ENCODE results near the gene ANAPC5. TPM values are rescaled to one million over a fixed set of nuclear protein-coding genes. Genes with fewer than 3 reads are reported as not detected.
A peak's percentile ranks its signal among the peaks of the same experiment; 100 is the strongest.

ANAPC5 gene
- total and polyA plus RNA-seq, 2 experiments from 2014 or later, result 128 to 144 TPM

GRCh38 chr12:121373755-121374154 lies 21.5 kb upstream of the ANAPC5 start:
- Histone ChIP-seq H3K9ac (no peak overlapping the region), H3K4me2 (ENCODE audit: unreplicated experiment) (no peak overlapping the region), H4K20me1 (ENCODE audit: insufficient read depth) (no peaks in the 10 kb centered on the region), H3K4me1 (ENCODE audit: insufficient read depth) (no peaks in the 10 kb centered on the region), H3K4me3 (no peak overlapping the region), H3K27ac (no peak overlapping the region), H3K36me3 (ENCODE audit: low read depth) (no peaks in the 10 kb centered on the region), H3K27me3 (replicated peaks; ENCODE audit: insufficient read depth) (no peaks in the 10 kb centered on the region), H3F3A (ENCODE audit: insufficient read depth) (no peaks in the 10 kb centered on the region), H2AFZ (no peak overlapping the region), H3K9me2 (ENCODE audit: insufficient read depth) (no peaks in the 10 kb centered on the region), H3K9me3 (ENCODE audit: low read depth) (no peaks in the 10 kb centered on the region), H3K79me2 (ENCODE audit: insufficient read depth) (no peaks in the 10 kb centered on the region)
- in situ Hi-C loops (cut with MboI), result no loop called here
- TF ChIP-seq EZH2 (IDR thresholded peaks at IDR 0.05; ENCODE audit: insufficient read depth, poor library complexity, severe bottlenecking) (no peak), EZH2phosphoT487 (IDR thresholded peaks at IDR 0.05; ENCODE audit: insufficient read depth, low read depth) (no peak)
- 71 to 73% methylated on average over 6 of the region's 6 CpGs for whole genome bisulfite sequencing, 2 experiments (ENCODE audit: low coverage in 1 of 2, low lambda C conversion rate in 2 of 2, missing lambda C conversion rate in 2 of 2)
- no peak for DNase-seq

DNA sequence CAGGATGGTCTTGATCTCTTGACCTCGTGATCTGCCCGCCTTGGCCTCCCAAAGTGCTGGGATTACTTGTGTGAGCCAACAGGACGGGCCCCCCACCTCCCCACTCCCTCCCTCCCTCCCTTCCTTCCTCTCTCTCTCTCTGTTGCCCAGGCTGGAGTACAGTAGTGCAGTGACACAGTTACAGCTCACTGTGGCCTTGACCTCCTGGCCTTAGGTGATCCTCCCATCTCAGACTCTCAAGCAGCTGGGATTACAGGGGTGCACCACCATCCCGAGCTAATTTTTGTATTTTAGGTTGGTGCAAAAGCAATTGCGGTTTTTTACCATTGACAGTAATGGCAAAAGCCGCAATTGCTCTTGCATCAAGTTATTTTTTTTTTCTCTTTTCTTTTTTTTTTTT lies 19.2 kb upstream of the ANAPC5 start:
- Histone ChIP-seq H3F3A (ENCODE audit: insufficient read depth) (no peaks in the 10 kb centered on the region), H3K4me2 (ENCODE audit: unreplicated experiment) (no peak overlapping the region), H4K20me1 (ENCODE audit: insufficient read depth) (no peaks in the 10 kb centered on the region), H3K36me3 (ENCODE audit: low read depth) (no peaks in the 10 kb centered on the region), H3K27me3 (replicated peaks; ENCODE audit: insufficient read depth) (no peaks in the 10 kb centered on the region), H3K9ac (no peak overlapping the region), H3K9me3 (ENCODE audit: low read depth) (no peaks in the 10 kb centered on the region), H3K9me2 (ENCODE audit: insufficient read depth) (no peaks in the 10 kb centered on the region), H3K4me3 (no peak overlapping the region), H2AFZ (no peak overlapping the region), H3K79me2 (ENCODE audit: insufficient read depth) (no peaks in the 10 kb centered on the region), H3K4me1 (ENCODE audit: insufficient read depth) (no peaks in the 10 kb centered on the region), H3K27ac (no peak overlapping the region)
- no peak for DNase-seq
- WGBS, 2 experiments (ENCODE audit: low coverage in 1 of 2, low lambda C conversion rate in 2 of 2, missing lambda C conversion rate in 2 of 2), result 65 to 68% methylated on average over 5 to 6 of the region's 6 CpGs
- TF ChIP-seq EZH2 (IDR thresholded peaks at IDR 0.05; ENCODE audit: insufficient read depth, poor library complexity, severe bottlenecking) (no peak), EZH2phosphoT487 (IDR thresholded peaks at IDR 0.05; ENCODE audit: insufficient read depth, low read depth) (no peak)
- in situ Hi-C loops (cut with MboI), result no loop called here

DNA sequence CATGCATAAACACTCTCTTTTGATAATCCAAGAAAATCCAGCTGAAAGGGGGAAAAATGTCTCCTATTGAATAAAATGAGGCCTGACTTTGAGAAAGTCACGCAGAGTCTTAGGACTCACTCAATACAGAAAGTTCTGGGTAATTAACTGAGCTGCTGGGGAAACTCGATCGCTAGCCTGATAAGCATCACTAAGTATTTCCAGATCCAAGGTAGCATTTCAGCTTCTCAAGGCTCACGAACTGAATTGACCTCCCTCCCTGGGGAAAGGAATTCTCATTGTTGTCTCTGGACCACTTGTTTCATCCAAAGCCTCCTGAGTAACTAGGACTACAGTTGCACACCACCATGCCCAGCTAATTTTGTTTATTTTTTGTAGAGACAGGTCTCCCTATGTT lies 13.8 kb upstream of the ANAPC5 start:
- Histone ChIP-seq H4K20me1 (ENCODE audit: insufficient read depth) (no peaks in the 10 kb centered on the region), H3F3A (ENCODE audit: insufficient read depth) (peaks cover 18% of the 10 kb centered on the region), H2AFZ (no peak overlapping the region), H3K27me3 (replicated peaks; ENCODE audit: insufficient read depth) (no peaks in the 10 kb centered on the region), H3K79me2 (ENCODE audit: insufficient read depth) (no peaks in the 10 kb centered on the region), H3K9me2 (ENCODE audit: insufficient read depth) (no peaks in the 10 kb centered on the region), H3K9ac (no peak overlapping the region), H3K36me3 (ENCODE audit: low read depth) (no peaks in the 10 kb centered on the region), H3K4me1 (ENCODE audit: insufficient read depth) (peaks cover 13% of the 10 kb centered on the region), H3K9me3 (ENCODE audit: low read depth) (no peaks in the 10 kb centered on the region), H3K4me3 (no peak overlapping the region), H3K4me2 (ENCODE audit: unreplicated experiment) (peak overlapping the region; percentile 19), H3K27ac (peak overlapping the region; percentile 47; the same call in 1 of the 2 replicates)
- in situ Hi-C loops (cut with MboI), result no loop called here
- WGBS, 2 experiments (ENCODE audit: low coverage in 1 of 2, low lambda C conversion rate in 2 of 2, missing lambda C conversion rate in 2 of 2), result 47 to 55% methylated on average over 4 of the region's 4 CpGs
- DNase-seq, result peak; percentile 9
- TF ChIP-seq EZH2phosphoT487 (IDR thresholded peaks at IDR 0.05; ENCODE audit: insufficient read depth, low read depth), result no peak
- no peak for TF ChIP-seq EZH2 (IDR thresholded peaks at IDR 0.05; ENCODE audit: insufficient read depth, poor library complexity, severe bottlenecking)

DNA sequence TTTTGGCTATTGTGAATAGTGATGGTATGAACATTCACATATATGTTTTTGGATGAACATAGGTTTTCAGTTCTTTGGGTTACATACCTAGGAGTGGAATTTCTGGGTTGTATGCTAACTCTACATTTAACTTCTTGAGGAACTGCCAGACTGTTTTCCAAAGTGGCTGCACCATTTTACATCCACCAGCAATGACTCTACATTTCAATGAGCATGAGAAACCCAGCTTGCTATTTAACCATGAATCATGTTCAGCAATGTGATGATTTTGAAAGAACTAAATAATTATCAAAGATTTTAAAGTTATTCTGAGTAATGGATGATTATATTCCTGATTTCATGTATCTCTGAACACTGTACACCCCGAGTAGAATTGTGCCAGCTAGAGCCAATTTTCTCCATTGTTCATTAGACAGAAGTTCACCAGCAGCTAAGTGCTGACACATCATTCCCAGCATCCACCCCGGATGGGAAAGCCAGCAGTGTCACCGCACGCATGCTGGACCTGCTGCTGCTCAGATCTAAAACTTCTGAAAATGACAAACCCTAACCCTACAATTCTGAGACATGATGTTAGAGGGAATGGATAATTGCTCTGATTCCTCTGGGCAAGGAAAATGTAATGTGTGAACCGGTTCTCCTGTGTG lies 13.3 kb upstream of the ANAPC5 start:
- Histone ChIP-seq H3K4me3 (no peak overlapping the region), H3K27ac (peak overlapping the region; percentile 47), H4K20me1 (ENCODE audit: insufficient read depth) (no peaks in the 10 kb centered on the region), H3K4me1 (ENCODE audit: insufficient read depth) (peaks cover 13% of the 10 kb centered on the region), H3K79me2 (ENCODE audit: insufficient read depth) (no peaks in the 10 kb centered on the region), H3K27me3 (replicated peaks; ENCODE audit: insufficient read depth) (no peaks in the 10 kb centered on the region), H3K9ac (no peak overlapping the region), H3K9me2 (ENCODE audit: insufficient read depth) (no peaks in the 10 kb centered on the region), H2AFZ (peak overlapping the region; percentile 53; the same call in 1 of the 2 replicates), H3K36me3 (ENCODE audit: low read depth) (no peaks in the 10 kb centered on the region), H3F3A (ENCODE audit: insufficient read depth) (peaks cover 18% of the 10 kb centered on the region), H3K4me2 (ENCODE audit: unreplicated experiment) (peak overlapping the region; percentile 19), H3K9me3 (ENCODE audit: low read depth) (no peaks in the 10 kb centered on the region)
- peak; percentile 63 for DNase-seq
- no peak for TF ChIP-seq EZH2phosphoT487 (IDR thresholded peaks at IDR 0.05; ENCODE audit: insufficient read depth, low read depth)
- no peak for TF ChIP-seq EZH2 (IDR thresholded peaks at IDR 0.05; ENCODE audit: insufficient read depth, poor library complexity, severe bottlenecking)
- in situ Hi-C loops (cut with MboI), result no loop called here
- WGBS, 2 experiments (ENCODE audit: low coverage in 1 of 2, low lambda C conversion rate in 2 of 2, missing lambda C conversion rate in 2 of 2), result 63 to 67% methylated on average over 5 of the region's 5 CpGs
